GM19240 (cell line): ENCODE data around the gene CHD6.
"Not testable (repeated sequence)": the region's sequence is repeated elsewhere in the genome, so short reads cannot be mapped to it uniquely, and the experiment has no call there.

Experiments used
- DNase-seq: peaks from one replicate; pipeline ENCODE4 v3.0.0; 2011; ENCODE audit warnings: low spot score; ENCODE audit not compliant: insufficient read length

Gene CHD6

GRCh38 chr20:41540918-41541317 is 77.3 kb downstream of the CHD6 start:
- no peak for DNase-seq

GRCh38 chr20:41540459-41540858 is 77.7 kb downstream of the CHD6 start:
- DNase-seq, result no peak

GRCh38 chr20:41538810-41539596 is 79.2 kb downstream of the CHD6 start:
- no peak for DNase-seq

GRCh38 chr20:41537865-41538264 is 80.3 kb downstream of the CHD6 start:
- DNase-seq, result no peak

- DNase-seq, result not testable (repeated sequence)
Observed at GRCh38 chr20:41535551-41535950, 82.6 kb downstream of the CHD6 start.

GRCh38 chr20:41534842-41535241 is 83.3 kb downstream of the CHD6 start:
- no peak for DNase-seq

- no peak for DNase-seq
Observed at GRCh38 chr20:41534170-41534569, 84.0 kb downstream of the CHD6 start.

- no peak for DNase-seq
Observed at GRCh38 chr20:41533537-41534136, 84.5 kb downstream of the CHD6 start.

- DNase-seq, result no peak
Observed at GRCh38 chr20:41532935-41533334, 85.2 kb downstream of the CHD6 start.

- DNase-seq, result no peak
Observed at GRCh38 chr20:41531518-41532275, 86.5 kb downstream of the CHD6 start.

- no peak for DNase-seq
Observed at GRCh38 chr20:41530923-41531322, 87.3 kb downstream of the CHD6 start.

- no peak for DNase-seq
Observed at GRCh38 chr20:41526327-41526726, 91.8 kb downstream of the CHD6 start.

- DNase-seq, result no peak
Observed at GRCh38 chr20:41524980-41525613, 93.1 kb downstream of the CHD6 start.

- DNase-seq, result no peak
Observed at GRCh38 chr20:41523857-41524256, 94.3 kb downstream of the CHD6 start.

- DNase-seq, result no peak
Observed at GRCh38 chr20:41513829-41514228, 104.3 kb downstream of the CHD6 start.

- no peak for DNase-seq
Observed at GRCh38 chr20:41512624-41513023, 105.6 kb downstream of the CHD6 start.

- no peak for DNase-seq
Observed at GRCh38 chr20:41510847-41511450, 107.2 kb downstream of the CHD6 start.

GRCh38 chr20:41510224-41510623 is 108.0 kb downstream of the CHD6 start:
- no peak for DNase-seq

GRCh38 chr20:41509316-41510200 is 108.6 kb downstream of the CHD6 start:
- no peak for DNase-seq

- no peak for DNase-seq
Observed at GRCh38 chr20:41508335-41508734, 109.8 kb downstream of the CHD6 start.
